Activated T-cell treated with anti-CD3 and anti-CD28 coated beads for 1 hour (primary cell): ENCODE results near the gene KIFAP3.
"Not testable (repeated sequence)": the region's sequence is repeated elsewhere in the genome, so short reads cannot be mapped to it uniquely, and the experiment has no call there.

Experiments used
- DNase-seq: peaks from one replicate; pipeline ENCODE4 v3.0.0-alpha.2; 2020; ENCODE audit warnings: low read depth

KIFAP3 gene

GRCh38 chr1:170074250-170075157 lies at the start of gene KIFAP3:
Gene KIFAP3, minus strand, starts transcription at chr1:170074695. Its CDS starts 228 bp downstream, at chr1:170074467.
- DNase-seq, result peak; percentile 88

DNA sequence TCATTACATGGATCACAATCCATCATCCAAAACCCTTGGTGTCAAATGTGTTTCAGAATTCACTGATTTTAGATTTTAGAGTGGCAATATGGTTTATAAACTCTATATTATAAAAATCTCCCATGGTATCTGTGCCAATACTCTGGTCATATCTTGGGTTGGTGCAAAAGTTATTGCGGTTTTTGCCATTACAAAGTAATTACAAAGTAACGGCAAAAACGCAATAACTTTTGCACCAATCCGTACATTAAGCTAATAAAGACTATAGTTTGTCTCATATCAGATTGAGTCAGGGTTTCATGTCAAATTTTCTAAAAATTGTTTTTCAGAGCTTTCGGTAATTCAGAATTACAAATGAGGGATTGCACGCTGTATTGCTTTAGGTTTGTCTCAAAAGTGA lies 47.9 kb upstream of the KIFAP3 start:
- DNase-seq, result no peak

- DNase-seq, result no peak
Observed at GRCh38 chr1:170114906-170115305, 40.4 kb upstream of the KIFAP3 start.

DNA sequence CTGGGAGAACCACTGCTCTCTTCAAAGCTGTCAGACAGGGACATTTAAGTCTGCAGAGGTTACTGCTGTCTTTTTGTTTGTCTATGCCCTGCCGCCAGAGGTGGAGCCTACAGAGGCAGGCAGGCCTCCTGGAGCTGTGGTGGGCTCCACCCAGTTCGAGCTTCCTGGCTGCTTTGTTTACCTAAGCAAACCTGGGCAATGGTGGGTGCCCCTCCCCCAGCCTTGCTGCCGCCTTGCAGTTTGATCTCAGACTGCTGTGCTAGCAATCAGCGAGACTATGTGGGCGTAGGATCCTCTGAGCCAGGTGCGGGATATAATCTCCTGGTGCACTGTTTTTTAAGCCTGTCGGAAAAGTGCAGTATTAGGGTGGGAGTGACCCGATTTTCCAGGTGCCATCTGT lies 38.6 kb upstream of the KIFAP3 start:
- not testable (repeated sequence) for DNase-seq

- DNase-seq, result no peak
Observed at GRCh38 chr1:170097449-170097948, 23.0 kb upstream of the KIFAP3 start.

- DNase-seq, result no peak
Observed at GRCh38 chr1:170096806-170097340, 22.4 kb upstream of the KIFAP3 start.

DNA sequence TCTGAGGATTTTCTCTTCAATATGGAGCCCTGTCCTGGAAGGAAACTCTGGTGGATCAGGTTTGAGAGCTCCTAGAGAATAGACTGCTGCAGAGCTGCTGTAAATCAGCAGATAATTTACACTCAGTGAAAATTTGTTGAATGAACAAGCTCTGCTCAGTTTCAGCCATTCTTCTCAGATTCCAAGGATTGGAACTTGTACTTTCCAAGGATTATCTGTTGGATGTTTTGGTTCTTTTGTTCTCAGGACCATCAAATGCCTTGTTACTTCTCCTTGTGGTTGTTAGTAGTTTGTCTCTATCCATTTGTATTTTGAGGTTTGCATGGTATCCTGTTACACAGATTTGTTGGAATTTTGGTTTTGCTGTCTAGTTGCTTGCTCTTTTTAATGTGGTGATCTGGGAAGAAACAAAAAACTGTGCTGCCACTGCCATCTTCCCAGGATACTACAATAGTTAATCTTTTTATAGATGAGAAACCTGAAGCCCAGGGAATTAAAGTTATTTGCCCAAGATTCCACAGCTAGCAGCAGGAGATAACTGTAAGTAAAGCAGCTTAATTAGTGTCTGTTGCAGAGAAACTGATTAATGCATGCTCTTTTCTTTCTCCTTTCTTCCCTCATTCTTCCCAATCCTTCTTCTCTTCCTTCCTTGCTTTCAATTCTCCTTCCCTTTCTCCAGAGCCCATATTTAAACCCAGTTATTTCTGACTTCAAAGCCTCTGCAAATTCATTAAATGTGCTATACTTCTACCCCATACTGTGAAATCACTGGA lies 21.7 kb upstream of the KIFAP3 start:
- no peak for DNase-seq

DNA sequence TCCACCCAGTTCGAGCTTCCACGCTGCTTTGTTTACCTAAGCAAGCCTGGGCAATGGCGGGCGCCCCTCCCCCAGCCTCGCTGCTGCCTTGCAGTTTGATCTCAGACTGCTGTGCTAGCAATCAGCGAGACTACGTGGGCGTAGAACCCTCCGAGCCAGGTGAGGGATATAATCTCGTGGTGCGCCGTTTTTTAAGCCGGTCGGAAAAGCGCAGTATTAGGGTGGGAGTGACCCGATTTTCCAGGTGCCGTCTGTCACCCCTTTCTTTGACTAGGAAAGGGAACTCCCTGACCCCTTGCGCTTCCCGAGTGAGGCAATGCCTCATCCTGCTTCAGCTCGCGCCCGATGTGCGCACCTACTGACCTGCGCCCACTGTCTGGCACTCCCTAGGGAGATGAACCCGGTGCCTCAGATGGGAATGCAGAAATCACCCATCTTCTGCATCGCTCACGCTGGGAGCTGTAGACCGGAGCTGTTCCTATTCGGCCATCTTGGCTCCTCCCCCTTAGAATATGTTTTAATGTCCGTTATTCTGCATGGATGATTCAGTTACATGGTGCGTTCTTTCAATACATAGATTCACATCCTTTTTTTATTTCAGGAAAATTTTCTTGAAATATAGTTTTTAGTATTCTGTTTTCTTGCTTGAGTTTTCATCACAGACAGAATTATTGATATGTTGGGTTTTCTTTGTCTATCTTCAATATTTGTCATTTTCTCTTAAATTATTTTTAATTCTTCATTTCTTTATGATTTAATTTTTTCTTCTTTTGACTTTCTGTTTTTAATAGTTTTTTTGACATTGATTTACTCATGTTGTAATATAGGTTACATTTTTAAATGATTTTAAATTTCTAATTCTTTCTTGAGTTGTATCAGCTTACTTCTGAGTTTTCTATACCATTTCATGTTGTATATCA lies 20.5 kb upstream of the KIFAP3 start:
- not testable (repeated sequence) for DNase-seq

DNA sequence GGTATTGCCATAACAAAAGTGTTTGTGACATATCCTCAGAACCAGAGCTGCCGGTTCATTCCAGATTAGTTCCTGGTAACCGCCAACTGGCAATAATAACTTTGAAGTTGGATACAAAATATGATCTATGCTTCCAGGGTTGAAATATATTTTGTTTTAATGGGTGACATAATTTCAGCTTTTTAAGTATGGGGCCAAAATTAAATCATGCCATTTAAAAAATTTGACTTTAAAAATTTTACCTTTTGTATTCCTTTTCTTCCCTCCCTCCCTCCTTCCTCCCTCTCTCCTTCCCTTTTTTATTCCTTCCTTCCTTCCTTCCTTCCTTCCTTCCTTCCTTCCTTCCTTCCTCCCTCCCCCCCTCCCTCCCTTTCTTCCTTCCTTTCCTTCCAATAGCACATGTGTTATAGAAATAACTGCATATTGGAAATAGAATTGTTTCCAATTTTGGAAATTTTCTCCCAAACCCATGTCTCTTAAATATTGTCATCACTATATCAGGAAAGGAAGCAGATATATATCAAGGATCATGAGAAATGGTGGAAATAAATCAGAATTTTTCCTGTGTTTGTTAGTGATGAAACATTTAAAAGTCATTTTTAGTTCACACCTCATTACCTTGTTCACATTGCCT lies 12.0 kb upstream of the KIFAP3 start:
- DNase-seq, result no peak

- DNase-seq, result no peak
Observed at GRCh38 chr1:170085091-170085490, 10.6 kb upstream of the KIFAP3 start.

DNA sequence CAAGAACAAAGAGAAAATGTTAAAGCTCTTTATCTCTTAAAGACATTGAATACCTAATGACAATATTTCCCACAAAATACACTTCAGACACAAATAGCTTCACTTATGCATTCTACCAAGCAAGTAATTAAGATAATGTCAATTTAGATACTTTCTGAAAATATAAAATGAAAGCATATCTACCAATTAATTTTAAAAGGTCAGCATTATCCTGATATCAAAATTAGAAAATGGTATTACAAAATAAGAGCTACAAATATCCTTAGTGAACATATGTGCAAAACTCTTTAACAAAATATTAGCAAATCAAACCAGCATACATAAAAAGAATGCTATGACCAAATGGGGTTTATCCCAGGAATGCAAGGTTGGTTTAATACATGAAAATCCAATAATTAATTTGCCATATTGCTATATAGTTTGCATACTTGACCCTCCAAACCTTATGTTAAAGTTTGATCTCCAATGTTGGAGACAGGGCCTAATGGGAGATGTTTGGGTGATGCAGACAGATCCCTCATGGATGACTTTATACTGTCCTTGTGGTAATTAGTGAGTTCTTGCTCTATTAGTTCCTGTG lies 4.2 kb upstream of the KIFAP3 start:
- no peak for DNase-seq

DNA sequence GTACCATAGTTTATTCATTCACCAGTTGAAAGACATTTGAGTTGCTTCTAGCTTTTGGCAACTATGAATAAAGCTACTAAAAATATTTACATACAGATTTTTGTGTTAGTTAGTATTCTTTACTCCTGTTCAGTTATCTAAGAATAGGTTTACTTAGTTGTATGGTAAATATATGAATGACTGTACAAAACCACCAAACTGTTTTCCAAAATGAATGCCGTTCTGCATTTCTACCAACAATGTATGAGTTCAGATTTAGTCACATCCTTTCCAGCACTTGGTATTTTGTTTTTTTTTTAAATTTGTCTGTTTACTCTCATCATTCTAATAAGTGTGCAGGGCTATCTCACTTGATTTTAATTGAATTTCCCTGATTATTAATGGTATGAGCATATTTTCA lies 3.4 kb upstream of the KIFAP3 start:
- no peak for DNase-seq

GRCh38 chr1:170076952-170077351 lies 2.5 kb upstream of the KIFAP3 start:
- not testable (repeated sequence) for DNase-seq

DNA sequence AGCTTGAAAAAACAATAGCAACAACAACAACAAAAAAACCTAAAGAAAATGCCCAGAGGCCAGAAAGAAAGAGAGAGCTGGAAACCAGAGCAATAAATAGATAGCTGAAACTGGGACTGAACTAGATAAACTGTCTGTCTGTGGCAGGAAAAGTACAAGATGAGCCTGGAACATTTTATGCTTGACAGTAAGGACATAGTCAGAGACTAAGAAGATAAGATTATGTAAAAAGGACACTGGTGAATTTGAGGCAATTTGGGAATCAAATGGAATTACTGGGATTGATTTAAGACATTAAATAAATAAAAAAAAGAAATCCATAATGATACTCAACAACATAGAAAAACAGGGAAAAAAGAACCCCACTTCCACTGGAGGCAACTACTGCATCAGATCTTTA lies 1.7 kb upstream of the KIFAP3 start:
- no peak for DNase-seq

GRCh38 chr1:170075186-170075585 lies 691 bp upstream of the KIFAP3 start:
- no peak for DNase-seq

DNA sequence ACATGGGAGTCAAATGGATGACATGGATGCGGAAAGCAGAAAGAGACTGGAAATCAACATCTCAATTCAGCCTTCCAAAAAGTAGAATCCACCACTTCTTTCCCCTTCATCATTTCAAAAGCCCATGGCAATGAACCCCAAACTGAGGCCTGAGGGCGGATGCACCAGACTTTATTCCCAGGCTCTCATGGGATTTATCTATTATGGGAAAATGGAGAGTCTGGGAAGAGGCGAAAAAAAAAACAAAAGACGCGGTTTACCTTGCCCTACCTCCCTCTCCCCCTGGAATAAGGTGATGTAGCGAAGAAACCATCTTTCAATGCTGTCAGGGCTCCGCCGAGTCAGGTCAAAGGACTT lies 624 bp downstream of the KIFAP3 start:
- DNase-seq, result no peak

DNA sequence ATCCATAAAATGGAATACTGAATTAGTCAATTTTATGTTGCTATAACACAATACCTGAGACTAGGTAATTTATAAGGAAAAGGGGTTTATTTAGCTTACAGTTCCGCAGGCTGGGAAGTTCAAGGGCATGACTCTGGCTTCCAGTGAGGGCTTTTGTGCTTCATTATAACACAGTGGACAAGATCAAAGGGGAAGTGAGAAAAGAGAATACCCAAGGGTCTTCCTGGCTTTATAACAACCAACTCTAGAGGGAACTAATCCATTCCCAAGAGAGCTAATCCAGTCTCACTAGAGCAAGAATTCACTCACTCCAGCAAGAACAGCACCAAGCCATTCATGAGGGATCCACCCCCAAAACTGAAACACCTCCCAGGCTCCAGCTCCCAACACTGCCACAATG lies 3.1 kb downstream of the KIFAP3 start:
- DNase-seq, result no peak

DNA sequence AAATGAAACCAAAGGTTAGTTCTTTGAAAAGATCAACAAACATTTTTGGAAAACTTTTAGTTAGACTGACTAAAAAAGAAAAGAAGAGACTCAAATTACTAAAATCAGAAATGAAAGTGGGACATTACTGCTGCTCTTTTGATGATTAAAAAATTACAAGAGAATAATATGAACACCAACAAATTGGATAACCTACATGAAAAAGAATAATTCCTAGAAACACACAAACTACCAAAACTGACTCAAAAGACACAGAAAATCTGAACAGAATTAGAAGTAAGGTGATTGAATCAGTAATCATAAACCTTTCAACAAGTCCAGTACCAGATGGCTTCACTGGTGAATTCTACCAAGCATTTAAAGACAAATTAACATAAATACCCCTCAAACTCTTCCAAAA lies 5.6 kb downstream of the KIFAP3 start:
- DNase-seq, result no peak

DNA sequence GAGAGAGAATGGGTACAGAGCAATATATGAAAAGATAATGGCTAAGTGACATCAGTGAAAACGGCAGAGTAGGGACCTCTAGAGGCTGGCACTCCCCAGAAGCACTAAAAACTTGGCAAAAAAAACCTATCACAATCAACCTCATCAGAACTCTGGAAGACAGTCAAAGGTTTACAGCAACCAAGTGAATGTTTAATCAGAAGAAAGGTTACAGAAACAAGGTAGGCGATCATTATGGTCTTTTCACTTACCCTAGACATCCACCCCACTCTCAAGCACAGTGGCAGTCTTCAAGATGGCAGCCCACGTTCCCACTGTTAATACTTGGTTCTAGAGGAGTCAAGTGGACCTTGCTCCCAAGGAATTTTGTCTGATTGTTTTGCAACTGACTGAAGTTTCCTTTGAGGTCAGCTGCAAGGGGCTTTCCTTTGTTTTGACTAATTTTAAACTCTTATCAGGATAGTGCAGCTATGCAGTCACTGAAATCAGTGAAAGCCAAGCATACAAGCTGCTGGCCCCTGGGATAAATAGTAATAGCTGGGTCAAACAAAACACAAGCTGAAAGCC lies 7.2 kb downstream of the KIFAP3 start:
- no peak for DNase-seq

GRCh38 chr1:170064821-170065220 lies 9.7 kb downstream of the KIFAP3 start:
- DNase-seq, result no peak
